GM19043 (cell line): ENCODE data around the gene SLC43A1.

ENCODE experiments used
- ATAC-seq: cut with Tn5 transposase; IDR thresholded peaks from one replicate; pipeline ENCODE4 v1.9.1; 2021; ENCODE audit warnings: low read depth; ENCODE audit not compliant: unreplicated experiment

Gene SLC43A1

GRCh38 chr11:57530215-57530595 is 14.7 kb upstream of the SLC43A1 start:
- no peak for ATAC-seq

GRCh38 chr11:57529012-57529411 is 13.5 kb upstream of the SLC43A1 start:
- ATAC-seq: no peak

- ATAC-seq: no peak
These were observed 11.6 kb upstream of the SLC43A1 start for GRCh38 chr11:57527056-57527631.

DNA sequence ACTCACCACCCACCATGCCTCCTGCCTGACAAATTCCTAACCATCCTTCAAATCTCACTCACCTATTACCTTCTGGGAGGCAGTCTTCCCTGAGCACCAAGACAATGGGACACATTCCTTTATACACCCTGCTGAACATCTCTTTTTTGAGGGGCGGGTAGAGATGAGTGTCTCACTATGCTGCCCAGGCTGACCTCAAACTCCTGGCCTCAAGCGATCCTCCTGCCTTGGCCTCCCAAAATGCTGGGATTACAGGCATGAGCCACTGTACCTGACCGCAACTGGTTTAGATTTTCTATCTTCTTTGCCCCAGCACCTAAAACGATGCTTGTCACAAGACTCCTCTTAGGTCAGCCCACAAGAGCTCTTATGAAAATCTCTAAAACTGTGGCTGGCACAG is 7.9 kb upstream of the SLC43A1 start:
- no peak for ATAC-seq

DNA sequence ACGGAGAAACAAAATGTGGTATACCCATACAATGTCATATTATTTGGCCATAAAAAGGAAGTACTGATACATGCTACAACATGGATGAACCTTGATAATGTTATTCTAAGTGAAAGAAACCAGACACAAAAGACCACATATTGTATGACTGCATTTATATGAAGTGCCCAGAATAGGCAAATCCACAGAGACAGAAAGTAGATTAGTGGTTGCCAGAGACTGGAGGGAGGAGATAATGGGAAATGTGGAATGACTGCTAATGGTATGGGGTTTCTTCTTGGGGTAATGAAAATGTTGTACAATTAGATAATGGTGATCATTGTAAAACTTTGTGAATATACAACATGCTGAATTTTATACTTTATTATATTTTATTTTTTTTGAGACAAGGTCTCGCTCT is 5.6 kb upstream of the SLC43A1 start:
- no peak for ATAC-seq

DNA sequence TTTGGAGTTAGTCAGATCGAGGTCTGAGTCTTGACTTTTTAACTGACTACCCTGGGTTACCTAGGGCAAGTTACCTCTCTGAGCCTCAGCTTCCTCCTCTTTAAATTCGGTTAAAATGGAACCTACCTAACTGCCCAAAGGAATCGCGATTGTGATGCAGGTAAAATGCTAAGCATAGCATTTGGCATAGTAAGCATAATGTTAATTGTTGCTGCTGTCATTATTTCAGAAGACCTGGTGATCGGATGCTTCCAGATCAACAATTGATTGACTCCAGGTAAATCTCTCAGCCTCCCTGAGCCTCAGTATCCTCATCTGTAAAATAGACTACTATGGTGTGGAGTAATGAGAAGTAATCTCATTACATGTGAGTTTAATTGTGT is 550 bp upstream of the SLC43A1 start:
- no peak for ATAC-seq

- ATAC-seq: peak; percentile 56
These were observed 767 bp downstream of the SLC43A1 start for GRCh38 chr11:57514538-57515331.

GRCh38 chr11:57513911-57514537 is 1.5 kb downstream of the SLC43A1 start:
- ATAC-seq: peak; percentile 30

GRCh38 chr11:57513452-57513795 is 2.1 kb downstream of the SLC43A1 start:
- no peak for ATAC-seq

DNA sequence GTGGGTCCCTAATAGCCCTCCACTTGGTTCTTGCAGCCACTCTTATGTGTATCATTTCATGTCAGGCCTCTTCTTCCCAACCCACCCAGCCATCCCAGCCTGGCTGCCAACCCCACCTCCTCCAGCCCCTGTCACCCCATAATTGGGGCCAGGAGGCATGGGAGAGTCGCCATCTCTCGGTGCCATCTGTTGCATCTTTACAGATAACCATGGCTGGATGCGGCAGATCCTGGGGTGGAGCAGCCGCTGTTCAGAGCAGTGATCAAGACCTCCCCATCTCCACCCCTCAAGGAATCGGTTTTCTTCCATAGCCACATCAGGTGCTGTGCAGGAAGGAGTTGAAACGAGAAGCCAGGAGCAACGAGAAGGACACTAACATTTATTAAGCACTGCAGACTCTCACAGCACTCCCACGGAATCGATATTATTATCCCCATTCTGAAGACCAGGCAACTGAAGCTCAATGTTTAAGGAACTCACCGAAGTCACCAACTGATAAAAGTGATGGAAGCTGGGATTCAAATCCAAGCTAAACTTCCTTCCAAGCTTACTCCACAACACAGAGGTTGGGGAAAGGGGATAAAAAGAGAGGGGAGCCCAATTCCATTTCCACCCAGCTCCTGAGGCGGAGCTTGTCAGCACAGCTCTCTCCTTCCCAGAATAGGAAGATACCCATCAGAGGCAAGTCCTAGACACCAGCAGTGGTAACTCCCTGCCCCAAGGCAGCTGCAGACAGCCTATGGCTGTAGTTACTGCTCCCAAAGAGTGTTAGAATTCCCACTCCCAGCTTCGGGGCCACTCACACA is 2.7 kb downstream of the SLC43A1 start:
- no peak for ATAC-seq

DNA sequence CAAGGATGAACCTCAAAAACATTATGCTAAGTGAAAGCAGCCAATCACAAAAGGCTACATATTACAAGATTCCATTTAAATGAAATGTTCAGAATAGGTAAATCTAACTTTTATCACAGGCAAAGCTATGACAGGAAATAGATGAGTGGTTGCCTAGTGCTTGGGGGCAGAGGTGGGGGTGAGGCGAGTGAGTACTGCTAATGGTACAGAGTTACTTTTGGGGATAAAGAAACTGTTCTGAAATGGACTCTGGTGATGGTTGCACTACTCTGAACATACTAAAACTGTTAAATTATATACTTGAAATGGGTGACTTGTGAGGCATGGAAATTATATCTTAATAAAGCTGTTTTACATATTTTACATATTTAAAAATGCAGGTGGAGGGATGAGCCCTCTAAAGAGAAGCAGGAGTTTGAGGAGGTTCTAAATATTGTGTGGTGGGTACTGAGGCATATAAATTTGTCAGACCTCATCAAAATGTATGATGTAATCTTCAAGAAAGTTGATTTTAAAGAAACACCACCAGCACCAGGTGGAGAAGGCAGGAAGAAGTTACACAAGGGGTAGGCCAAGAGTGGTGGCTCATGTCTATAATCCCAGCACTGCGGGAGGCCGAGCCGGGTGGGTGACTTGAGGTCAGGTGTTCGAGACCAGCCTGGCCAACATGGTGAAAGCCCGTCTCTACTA is 3.6 kb downstream of the SLC43A1 start:
- ATAC-seq: no peak

DNA sequence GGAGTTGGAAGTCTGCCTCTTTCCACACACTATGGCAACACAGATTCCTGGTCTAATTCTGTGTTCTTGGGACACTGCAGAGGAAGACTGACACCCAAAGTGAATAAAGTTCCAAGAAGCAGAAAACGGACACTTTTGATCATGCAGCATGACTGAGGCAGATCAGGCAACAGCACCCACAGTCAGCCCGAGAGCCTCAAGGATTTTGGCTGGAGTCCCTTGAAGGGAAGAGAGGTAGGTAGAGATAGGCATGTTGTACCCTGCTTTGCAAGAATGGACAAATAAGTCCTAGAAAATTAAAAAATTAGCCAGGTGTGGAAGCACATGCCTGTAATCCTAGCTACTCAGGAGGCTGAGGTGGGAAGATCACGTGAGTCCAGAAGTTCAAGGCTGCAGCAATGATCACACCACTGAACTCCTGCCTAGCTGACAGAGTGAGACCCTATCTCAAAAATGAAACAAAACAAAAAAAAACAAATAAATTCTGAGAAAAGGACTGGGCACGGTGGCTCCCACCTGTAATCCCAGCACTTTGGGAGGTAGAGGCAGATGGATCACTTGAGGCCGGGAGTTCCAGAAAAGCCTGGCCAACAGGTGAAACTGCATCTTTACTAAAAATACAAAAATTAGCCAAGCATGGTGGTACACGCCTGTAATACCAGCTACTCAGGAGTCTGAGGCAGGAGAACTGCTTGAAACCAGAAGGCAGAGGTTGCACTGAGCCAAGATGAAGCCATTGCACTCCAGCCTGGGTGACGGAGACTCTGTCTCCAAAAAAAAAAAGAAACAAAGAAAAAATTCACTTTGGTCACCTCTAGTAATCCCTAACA is 6.9 kb downstream of the SLC43A1 start:
- no peak for ATAC-seq

DNA sequence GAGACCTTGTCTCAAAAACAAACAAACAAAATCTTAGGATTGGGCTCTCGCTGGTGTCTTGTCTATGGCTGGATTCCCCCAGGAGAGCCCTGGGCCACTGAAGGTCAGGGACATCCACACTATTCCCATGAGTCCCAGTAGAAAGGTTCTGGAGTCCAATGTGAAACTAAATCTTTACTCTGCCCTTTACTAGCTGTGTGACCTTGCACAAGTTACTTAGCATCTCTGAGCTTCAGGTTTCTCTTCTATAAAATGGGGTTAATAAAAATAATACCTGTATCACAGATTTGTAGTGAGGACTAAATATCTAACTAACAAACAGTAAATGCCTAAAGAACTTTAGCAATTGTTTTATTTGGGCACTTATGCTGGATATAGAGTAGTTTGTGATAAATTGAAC is 9.0 kb downstream of the SLC43A1 start:
- no peak for ATAC-seq

GRCh38 chr11:57504511-57504910 is 11.0 kb downstream of the SLC43A1 start:
- ATAC-seq: no peak

DNA sequence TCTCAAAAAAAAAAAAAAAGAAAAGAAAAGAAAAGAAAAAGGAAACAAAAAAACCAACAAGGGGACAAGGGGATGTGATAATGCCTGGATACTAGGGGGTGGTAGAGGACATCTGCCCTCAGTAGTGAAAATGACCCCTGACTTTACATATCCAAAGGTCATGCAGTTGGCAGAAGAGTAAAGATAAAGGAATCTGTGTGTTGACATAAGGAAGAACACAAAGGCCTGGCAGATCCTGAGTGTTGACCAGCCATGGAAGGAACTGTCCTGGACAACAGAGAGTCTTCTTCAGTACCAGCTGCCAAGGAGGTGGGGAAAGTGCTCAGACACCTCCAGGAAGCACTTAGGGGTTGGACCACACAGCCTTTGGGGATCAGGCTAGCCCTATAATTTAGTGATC is 12.6 kb downstream of the SLC43A1 start:
- ATAC-seq: no peak

DNA sequence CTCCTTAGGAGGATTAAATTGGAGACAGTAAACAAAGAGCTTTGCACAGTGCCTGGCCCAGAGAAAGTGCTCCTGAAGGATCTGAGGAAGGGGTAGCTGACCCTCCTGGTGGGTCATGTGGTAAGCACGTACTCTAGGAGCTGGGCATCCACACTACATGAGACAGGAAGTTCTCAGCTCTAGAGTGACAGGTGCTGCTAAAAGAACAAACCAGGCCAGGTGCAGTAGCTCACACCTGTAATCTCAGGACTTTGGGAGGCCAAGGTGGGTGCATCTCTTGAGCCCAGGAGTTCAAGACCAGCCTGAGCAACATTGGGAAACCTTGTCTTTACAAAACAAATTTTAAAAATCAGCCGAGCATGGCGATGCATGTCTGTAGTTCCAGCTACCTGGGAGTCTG is 13.1 kb downstream of the SLC43A1 start:
- no peak for ATAC-seq

DNA sequence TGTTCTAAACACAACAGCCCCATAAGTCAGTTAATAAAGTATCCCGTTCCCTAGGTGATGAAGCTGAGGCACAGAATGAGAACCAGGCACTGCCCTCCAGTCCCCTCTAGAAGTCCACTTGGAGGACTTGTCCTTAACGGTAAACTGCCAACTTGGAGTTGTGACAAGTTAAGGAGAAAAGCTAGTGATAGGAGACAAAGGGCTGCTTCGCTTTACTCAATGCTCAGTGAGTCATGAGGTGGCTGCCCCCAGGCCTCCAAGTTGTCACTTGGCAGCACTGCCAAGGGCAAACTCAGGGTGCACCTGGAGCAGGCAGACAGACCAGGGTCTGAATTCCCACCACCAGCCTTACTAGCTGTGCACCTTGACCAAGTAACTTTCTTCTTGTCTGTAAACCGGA is 13.5 kb downstream of the SLC43A1 start:
- no peak for ATAC-seq

GRCh38 chr11:57500926-57501325 is 14.6 kb downstream of the SLC43A1 start:
- no peak for ATAC-seq

DNA sequence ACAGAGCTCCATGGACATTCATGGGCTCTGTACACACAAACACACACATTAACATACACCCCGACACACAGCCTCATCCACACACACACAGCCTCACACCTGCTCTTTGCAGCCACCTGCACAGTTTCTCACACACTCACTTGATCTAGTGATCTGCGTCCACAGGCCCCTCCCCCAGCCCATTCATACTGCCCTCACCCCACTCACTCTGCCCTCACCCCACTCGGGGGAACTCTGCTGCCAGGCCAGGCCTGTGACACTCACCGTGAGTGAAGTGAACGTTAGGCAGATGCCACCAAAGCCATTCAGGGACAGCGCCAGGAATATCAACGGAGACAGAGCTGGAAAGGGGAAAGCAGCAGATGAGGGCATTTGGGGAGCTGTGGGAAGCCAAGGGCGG is 15.0 kb downstream of the SLC43A1 start:
- no peak for ATAC-seq

DNA sequence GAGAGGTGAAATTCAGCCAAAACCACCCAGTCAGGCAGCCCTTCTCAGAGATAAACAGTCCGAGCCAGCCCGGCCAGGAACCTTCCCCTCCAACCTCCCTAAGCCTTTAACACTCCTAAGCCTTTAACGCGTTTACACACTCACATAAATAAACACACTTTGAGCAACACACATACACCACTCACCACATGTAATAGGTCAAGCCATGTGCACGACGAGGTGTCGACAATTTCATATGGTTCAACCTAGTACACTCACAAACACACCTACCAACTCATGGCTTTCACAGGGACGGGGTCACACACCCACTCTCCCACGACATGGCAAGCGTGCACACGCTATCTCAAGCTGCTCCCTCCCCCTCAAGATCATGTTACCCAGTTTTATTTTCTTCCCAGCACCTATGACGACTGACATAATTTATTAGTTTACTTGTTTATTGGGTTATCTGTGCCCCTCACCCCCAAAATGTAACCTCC is 15.5 kb downstream of the SLC43A1 start:
- ATAC-seq: no peak
